ENCODE results near the gene CRB1. TPM values are rescaled to one million over a fixed set of nuclear protein-coding genes. Genes with fewer than 3 reads are reported as not detected.

CRB1 gene
- total RNA-seq, 1 experiment from 2014 or later = not detected

DNA sequence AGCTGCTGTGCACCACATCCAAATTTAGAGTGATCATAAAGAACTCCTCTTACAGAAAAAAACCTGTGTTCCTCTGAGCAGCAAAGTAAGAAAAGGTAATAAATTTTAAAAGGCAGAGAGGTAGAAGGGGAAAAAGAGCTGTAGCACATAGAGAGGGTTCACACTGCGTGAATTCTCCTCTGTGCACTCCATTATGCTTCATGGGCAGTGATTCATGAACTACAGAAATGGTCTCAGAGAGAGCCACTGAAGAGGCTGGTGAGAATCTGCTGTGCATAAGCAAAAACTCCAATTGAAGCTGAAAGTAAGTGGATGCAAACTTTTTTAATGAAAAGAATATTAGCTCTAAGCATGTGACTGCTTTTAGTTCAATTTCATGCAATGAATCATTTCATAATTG lies 65.0 kb downstream of the CRB1 start:
- Histone ChIP-seq H3K56ac (ENCODE audit: insufficient read length, low read depth, low read length) (no peak overlapping the region), H2BK5ac (ENCODE audit: insufficient read length, low read length) (no peak overlapping the region), H3K18ac (ENCODE audit: insufficient read length, low read depth, low read length) (no peak overlapping the region), H3K4me2 (ENCODE audit: insufficient read depth, insufficient read length, low read length) (no peak overlapping the region), H2BK15ac (ENCODE audit: low read depth, low read length) (no peak overlapping the region), H4K5ac (ENCODE audit: insufficient read length, low read depth, low read length) (no peak overlapping the region), H3K27me3 (ENCODE audit: insufficient read depth, low read length) (no peaks in the 10 kb centered on the region), H4K8ac (replicated peaks; ENCODE audit: insufficient read length, low read depth, low read length) (no peak overlapping the region), H2AFZ (ENCODE audit: low read length) (no peak overlapping the region), H2BK12ac (ENCODE audit: insufficient read length, low read depth, low read length) (no peak overlapping the region), H3T11ph (ENCODE audit: low read length) (no peak overlapping the region), H3K9me3 (ENCODE audit: control insufficient read depth, low read depth, low read length) (no peaks in the 10 kb centered on the region), H3K4ac (ENCODE audit: low read depth, low read length) (no peak overlapping the region), H3K23me2 (ENCODE audit: insufficient read length, low read depth, low read length, poor library complexity, severe bottlenecking) (no peaks in the 10 kb centered on the region), H2AK5ac (ENCODE audit: insufficient read length, low read length) (no peak overlapping the region), H3K4me1 (ENCODE audit: insufficient read depth, low read length) (no peaks in the 10 kb centered on the region), H3K79me1 (ENCODE audit: insufficient read depth, low read depth, low read length, poor library complexity, severe bottlenecking) (no peaks in the 10 kb centered on the region), H3K27ac (ENCODE audit: insufficient read length, low read depth, low read length) (no peak overlapping the region), H3K79me2 (ENCODE audit: insufficient read depth, low read length) (no peaks in the 10 kb centered on the region), H3K23ac (ENCODE audit: insufficient read length, low read depth, low read length) (no peak overlapping the region), H3K14ac (ENCODE audit: insufficient read depth, low read length) (no peak overlapping the region), H2BK120ac (ENCODE audit: low read depth, low read length, poor library complexity, severe bottlenecking) (no peak overlapping the region), H4K91ac (ENCODE audit: insufficient read length, low read depth, low read length) (no peak overlapping the region), H3K9ac (ENCODE audit: extremely low read depth, insufficient read length, low read length) (no peak overlapping the region), H4K20me1 (ENCODE audit: control insufficient read depth, insufficient read depth, insufficient read length) (no peaks in the 10 kb centered on the region), H2BK20ac (ENCODE audit: low read depth, low read length, poor library complexity, severe bottlenecking) (no peak overlapping the region)
- no peak for TF ChIP-seq CTCF (conservative IDR thresholded peaks at IDR 0.05)
- no peaks in the 10 kb centered on the region for H3K4me1 Mint-ChIP-seq
- H3K27ac Mint-ChIP-seq = no peak overlapping the region
- no peak overlapping the region for H3K4me3 Mint-ChIP-seq
- no peak for DNase-seq
- no peaks in the 10 kb centered on the region for H3K27me3 Mint-ChIP-seq (ENCODE audit: low read depth)
- WGBS (ENCODE audit: extremely low coverage, insufficient read length, low lambda C conversion rate) = no CpG with 5 or more reads among the region's 1 CpG
- no peaks in the 10 kb centered on the region for H3K9me3 Mint-ChIP-seq
- no peaks in the 10 kb centered on the region for H3K36me3 Mint-ChIP-seq (ENCODE audit: insufficient read depth in 1 of 3, low read depth in 3 of 3)
